Osteocyte (in vitro differentiated cells): ENCODE results near the gene CTRL. TPM values are rescaled to one million over a fixed set of nuclear protein-coding genes. Genes with fewer than 3 reads are reported as not detected.

Source experiments
- DNase-seq: peaks from one replicate; pipeline ENCODE4 v3.0.0; 2021; ENCODE audit warnings: mixed read lengths; ENCODE audit not compliant: unreplicated experiment; ENCODE audit errors: extremely low spot score
- H3K27ac Mint-ChIP-seq: one replicate; pipeline ENCODE4 v1.8.0; 2021; ENCODE audit warnings: mild to moderate bottlenecking, mixed read lengths; ENCODE audit not compliant: unreplicated experiment
- H3K27me3 Mint-ChIP-seq: one replicate; pipeline ENCODE4 v1.8.0; 2021; ENCODE audit warnings: mixed read lengths; ENCODE audit not compliant: unreplicated experiment
- H3K36me3 Mint-ChIP-seq: one replicate; pipeline ENCODE4 v1.8.0; 2021; ENCODE audit warnings: mixed read lengths; ENCODE audit not compliant: unreplicated experiment
- H3K4me1 Mint-ChIP-seq: one replicate; pipeline ENCODE4 v1.8.0; 2021; ENCODE audit warnings: mixed read lengths; ENCODE audit not compliant: unreplicated experiment
- H3K4me3 Mint-ChIP-seq: one replicate; pipeline ENCODE4 v1.8.0; 2021; ENCODE audit warnings: mild to moderate bottlenecking, moderate library complexity, mixed read lengths; ENCODE audit not compliant: unreplicated experiment
- H3K9me3 Mint-ChIP-seq: one replicate; pipeline ENCODE4 v1.8.0; 2021; ENCODE audit warnings: mixed read lengths; ENCODE audit not compliant: unreplicated experiment
- total RNA-seq: library from RNA; stranded (reverse); gene quantifications from 2 replicates; pipeline ENCODE4 v1.2.1, GENCODE V29; 2021
- TF ChIP-seq, protein P1 (sequence below): fragments of 200-600 bp; sonication (generic); IDR thresholded peaks from 2 replicates; pipeline ENCODE4 v1.5.0; 2021; ENCODE audit warnings: antibody characterized with exemption, mild to moderate bottlenecking, moderate library complexity

Gene CTRL
- total RNA-seq, 1 donor from 2014 or later, result 0.91 TPM

DNA sequence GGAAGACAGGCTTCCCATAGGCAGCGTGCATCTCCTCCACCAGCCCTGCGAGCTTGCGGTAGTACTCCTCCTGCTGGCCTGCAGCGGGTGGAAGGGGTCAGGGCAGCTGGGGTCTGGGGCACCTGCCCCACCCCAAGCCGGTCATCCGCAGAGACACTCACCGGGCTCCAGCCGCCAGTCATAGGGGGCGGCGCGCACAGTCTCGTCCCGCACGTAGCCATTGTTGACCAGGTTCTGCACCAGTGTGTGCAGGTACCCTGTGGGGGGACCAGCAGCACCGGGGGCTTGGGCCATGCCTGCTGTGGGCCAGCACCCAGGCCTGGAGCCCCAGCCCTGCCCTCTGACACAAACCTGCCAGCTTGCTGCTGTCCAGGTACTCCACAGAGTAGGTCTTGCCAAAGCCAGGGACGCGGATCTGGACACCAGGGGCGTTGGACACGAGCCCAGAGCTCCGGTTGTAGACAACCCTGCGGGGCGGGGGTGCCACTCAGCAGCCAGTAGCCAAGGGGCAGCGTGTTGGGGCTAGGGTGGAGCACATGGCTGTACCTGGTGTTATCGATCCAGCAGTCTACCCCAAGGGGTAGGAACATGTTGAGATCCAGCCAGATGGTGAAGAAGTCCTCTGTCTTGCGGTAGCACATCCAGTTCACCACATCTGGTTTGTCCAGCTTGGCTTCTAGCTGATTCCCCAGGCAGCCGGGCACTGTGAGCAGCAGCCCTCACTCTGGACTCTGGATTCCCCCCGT lies 11.0 kb upstream of the CTRL start:
- Mint-ChIP-seq H3K4me3 (no peak overlapping the region), H3K36me3 (peaks cover 7% of the 10 kb centered on the region), H3K27me3 (no peaks in the 10 kb centered on the region), H3K27ac (no peak overlapping the region), H3K4me1 (peaks cover 3% of the 10 kb centered on the region), H3K9me3 (no peaks in the 10 kb centered on the region)
- TF ChIP-seq, protein P1, sequence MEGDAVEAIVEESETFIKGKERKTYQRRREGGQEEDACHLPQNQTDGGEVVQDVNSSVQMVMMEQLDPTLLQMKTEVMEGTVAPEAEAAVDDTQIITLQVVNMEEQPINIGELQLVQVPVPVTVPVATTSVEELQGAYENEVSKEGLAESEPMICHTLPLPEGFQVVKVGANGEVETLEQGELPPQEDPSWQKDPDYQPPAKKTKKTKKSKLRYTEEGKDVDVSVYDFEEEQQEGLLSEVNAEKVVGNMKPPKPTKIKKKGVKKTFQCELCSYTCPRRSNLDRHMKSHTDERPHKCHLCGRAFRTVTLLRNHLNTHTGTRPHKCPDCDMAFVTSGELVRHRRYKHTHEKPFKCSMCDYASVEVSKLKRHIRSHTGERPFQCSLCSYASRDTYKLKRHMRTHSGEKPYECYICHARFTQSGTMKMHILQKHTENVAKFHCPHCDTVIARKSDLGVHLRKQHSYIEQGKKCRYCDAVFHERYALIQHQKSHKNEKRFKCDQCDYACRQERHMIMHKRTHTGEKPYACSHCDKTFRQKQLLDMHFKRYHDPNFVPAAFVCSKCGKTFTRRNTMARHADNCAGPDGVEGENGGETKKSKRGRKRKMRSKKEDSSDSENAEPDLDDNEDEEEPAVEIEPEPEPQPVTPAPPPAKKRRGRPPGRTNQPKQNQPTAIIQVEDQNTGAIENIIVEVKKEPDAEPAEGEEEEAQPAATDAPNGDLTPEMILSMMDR, result no peak
- no peak for DNase-seq

DNA sequence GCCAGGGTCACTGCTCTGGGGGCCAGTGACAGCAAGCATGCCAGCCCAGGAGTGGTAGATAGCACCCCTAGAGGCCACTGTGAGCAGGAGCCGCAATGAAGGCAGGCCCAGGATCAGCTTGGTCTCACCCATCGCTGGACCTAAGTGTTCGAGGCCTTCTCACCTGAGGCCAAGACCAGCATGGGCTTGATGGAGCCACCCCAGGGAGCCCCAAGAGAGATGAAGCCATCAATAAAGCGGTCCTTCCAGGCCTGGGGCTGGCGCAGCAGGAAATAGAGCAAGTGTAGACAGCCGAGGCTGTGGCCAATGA lies 10.5 kb upstream of the CTRL start:
- H3K9me3 Mint-ChIP-seq, result no peaks in the 10 kb centered on the region
- peaks cover 6% of the 10 kb centered on the region for H3K4me1 Mint-ChIP-seq
- DNase-seq, result no peak
- no peaks in the 10 kb centered on the region for H3K27me3 Mint-ChIP-seq
- H3K27ac Mint-ChIP-seq, result no peak overlapping the region
- no peak overlapping the region for H3K4me3 Mint-ChIP-seq
- TF ChIP-seq, protein P1, result peak; percentile 64
- H3K36me3 Mint-ChIP-seq, result peaks cover 7% of the 10 kb centered on the region

DNA sequence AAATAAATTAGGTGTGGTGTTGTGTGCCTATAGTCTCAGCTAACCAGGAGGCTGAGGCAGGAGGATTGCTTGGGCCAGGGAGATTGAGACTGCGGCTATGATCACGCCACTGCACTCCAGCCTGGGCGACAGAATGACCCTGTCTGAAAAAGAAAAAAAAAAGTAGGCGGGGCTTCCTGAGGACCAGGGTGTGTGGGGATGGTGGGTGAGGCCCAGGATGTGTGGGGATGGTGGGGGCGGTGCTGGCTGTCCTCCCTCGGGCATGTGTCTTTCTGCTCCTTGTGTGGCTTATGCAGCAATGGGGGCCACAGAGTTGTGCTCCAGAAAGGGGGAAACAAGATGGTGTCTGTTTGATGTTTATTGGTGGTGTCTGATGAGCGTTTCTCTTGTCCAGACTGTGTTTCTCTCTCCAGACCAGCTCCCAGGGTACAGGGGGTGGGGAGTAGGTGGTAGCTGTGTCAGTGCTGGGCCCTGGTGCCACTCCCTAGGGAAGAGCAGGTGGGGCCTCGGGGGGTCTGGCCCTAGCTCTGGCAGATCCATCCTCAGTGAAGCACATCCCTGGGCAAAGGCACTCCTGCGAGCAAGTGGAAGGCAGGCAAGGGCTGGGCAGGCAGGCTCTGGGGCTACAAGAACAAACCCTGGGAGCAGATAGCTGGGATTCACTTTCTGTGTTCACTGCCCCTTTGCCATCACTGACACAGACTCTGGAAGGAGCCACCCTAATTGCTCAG lies 10.0 kb upstream of the CTRL start:
- Mint-ChIP-seq H3K4me3 (no peak overlapping the region), H3K36me3 (peaks cover 7% of the 10 kb centered on the region), H3K27ac (peak overlapping the region; percentile 54), H3K27me3 (no peaks in the 10 kb centered on the region), H3K9me3 (no peaks in the 10 kb centered on the region), H3K4me1 (peaks cover 10% of the 10 kb centered on the region)
- DNase-seq, result no peak
- TF ChIP-seq, protein P1, result no peak

DNA sequence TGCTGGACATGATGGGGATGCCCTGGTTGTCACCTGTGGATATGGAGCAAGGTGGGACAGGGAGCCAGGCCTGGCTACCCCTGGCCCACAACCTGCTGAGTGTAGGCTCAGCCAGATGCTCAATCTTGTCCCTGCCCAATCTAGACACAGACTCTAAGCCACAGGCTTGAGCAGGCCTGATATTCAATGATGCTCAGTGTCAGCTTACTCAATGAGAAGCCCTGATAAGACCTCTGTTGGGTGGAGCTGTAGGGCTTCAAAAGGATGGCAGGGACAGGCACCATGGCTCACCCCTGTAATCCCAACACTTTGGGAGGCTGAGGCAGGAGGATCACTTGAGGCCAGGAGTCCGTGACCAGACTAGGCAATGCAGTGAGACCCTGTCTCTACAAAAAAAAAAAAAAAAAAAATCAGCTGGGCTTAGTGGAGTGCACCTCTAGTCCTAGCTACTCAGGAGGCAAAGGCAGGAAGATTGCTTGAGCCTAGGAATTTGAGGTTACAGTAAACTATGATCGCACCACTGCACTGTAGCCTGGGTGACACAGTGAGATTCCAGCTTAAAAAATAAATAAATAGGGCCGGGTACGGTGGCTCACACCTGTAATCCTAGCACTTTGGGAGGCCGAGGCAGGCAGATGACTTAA lies 8.9 kb upstream of the CTRL start:
- peaks cover 10% of the 10 kb centered on the region for H3K4me1 Mint-ChIP-seq
- no peak overlapping the region for H3K27ac Mint-ChIP-seq
- H3K4me3 Mint-ChIP-seq, result no peak overlapping the region
- no peaks in the 10 kb centered on the region for H3K9me3 Mint-ChIP-seq
- H3K36me3 Mint-ChIP-seq, result peaks cover 7% of the 10 kb centered on the region
- no peaks in the 10 kb centered on the region for H3K27me3 Mint-ChIP-seq
- TF ChIP-seq, protein P1, result no peak
- DNase-seq, result no peak
